Measurements from ENCODE around the gene SFI1. TPM values are rescaled to one million over a fixed set of nuclear protein-coding genes. Genes with fewer than 3 reads are reported as not detected.

Gene SFI1
- total and polyA plus RNA-seq, 2 of the 4 experiments (the other 2 are of a cell fraction) = 9.9 to 12.0 TPM

DNA sequence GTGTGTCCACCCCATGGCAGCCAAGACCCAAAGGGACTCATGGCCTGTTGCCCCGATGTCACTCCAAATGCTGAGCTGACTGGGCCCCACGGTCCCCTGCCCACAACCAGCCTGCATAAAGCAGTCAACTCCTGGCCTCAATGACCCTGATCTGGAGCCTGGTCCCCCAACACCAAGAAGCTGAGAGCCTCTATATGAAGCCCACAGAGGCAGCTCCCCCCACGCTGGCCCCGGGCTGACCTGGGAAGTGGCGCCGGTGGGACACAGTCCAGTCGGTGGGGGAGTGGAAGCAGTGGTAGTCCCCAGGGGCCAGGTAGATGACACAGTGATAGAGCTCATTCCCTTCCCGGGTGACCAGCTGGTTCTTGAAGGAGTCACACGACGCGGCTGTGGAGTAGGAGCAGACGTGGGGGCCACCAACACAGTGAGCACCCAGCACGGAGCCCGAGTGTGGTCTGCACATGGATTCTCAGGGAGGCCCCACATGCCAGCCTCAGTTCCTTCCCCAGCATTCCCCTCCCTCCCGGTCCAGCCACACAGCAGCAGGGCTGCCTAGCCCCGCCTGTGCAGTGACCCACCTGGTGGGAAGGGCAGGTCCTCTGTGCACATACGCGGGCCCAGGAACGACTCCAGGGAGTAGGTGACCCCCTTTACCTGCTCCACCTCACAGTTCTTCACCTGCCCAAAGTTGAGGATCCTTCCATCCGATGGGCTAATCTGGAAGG, 124.6 kb downstream of the SFI1 start:
- intact Hi-C loops (cut with micrococcal nuclease) = no loop called here
- in situ Hi-C loops (cut with MboI; ENCODE audit: low sequenced_read_pairs) = no loop called here
- 80% methylated on average over 2 of the region's 20 CpGs; no CpG with 5 or more reads in 1 of the 2 experiments for WGBS, 2 experiments (ENCODE audit: extremely low coverage in 2 of 2, insufficient read length in 1 of 2)

More for the DNA sequence above, 124.6 kb downstream of the SFI1 start:
- Histone ChIP-seq H3K27ac (ENCODE audit: insufficient read depth, low read length) (no peak overlapping the region), H3K23ac (ENCODE audit: low read depth, low read length) (no peak overlapping the region), H2AK5ac (ENCODE audit: low read depth, low read length) (no peak overlapping the region), H3K9ac (ENCODE audit: low read depth, low read length) (no peak overlapping the region), H3K56ac (ENCODE audit: extremely low read depth, insufficient read depth, low read length) (no peak overlapping the region), H3K4me2 (ENCODE audit: low read depth, low read length) (no peak overlapping the region), H3K27me3 (ENCODE audit: control insufficient read depth, insufficient read depth, low read length) (no peaks in the 10 kb centered on the region), H4K91ac (ENCODE audit: insufficient read depth, low read depth, low read length) (no peak overlapping the region), H3K4ac (ENCODE audit: low read depth, low read length) (no peak overlapping the region), H2BK120ac (ENCODE audit: low read depth, low read length) (no peak overlapping the region), H2BK15ac (ENCODE audit: low read depth, low read length) (no peak overlapping the region), H3K79me1 (ENCODE audit: low read depth in 1 of 2, low read length in 2 of 2) (peaks cover 21 to 61% of the 10 kb centered on the region in 2 experiments), H3K18ac (ENCODE audit: low read depth, low read length) (no peak overlapping the region), H2BK5ac (ENCODE audit: low read depth, low read length, poor library complexity, severe bottlenecking) (no peak overlapping the region), H4K5ac (ENCODE audit: low read depth, low read length) (no peak overlapping the region), H3K4me3 (ENCODE audit: insufficient read depth, low read depth, low read length) (no peak overlapping the region), H4K20me1 (ENCODE audit: insufficient read depth, low read length) (peaks cover 74% of the 10 kb centered on the region), H4K8ac (ENCODE audit: low read depth in 2 of 2, low read length in 2 of 2) (no peak overlapping the region), H3K9me3 (ENCODE audit: control insufficient read depth, insufficient read depth, low read length) (no peaks in the 10 kb centered on the region), H3K36me3 (ENCODE audit: control insufficient read depth, insufficient read depth, low read length) (peaks cover 62% of the 10 kb centered on the region), H3K9me1 (ENCODE audit: insufficient read depth, low read length) (peaks cover 9% of the 10 kb centered on the region; the same call in 1 of the 2 replicates), H3K4me1 (ENCODE audit: control insufficient read depth, insufficient read depth, low read length) (peaks cover 8% of the 10 kb centered on the region), H2AFZ (replicated peaks; ENCODE audit: low read length, poor library complexity) (no peak overlapping the region), H2AK9ac (replicated peaks; ENCODE audit: low read depth, low read length, poor library complexity) (no peak overlapping the region), H2BK20ac (ENCODE audit: low read depth, low read length) (no peak overlapping the region), H3K14ac (replicated peaks; ENCODE audit: low read depth, low read length) (no peak overlapping the region)
- no peak for ATAC-seq (ENCODE audit: low read depth)
- no peak for TF ChIP-seq RCOR1 (IDR thresholded peaks at IDR 0.05; ENCODE audit: insufficient replicate concordance, low read length)
- TF ChIP-seq, protein P1, sequence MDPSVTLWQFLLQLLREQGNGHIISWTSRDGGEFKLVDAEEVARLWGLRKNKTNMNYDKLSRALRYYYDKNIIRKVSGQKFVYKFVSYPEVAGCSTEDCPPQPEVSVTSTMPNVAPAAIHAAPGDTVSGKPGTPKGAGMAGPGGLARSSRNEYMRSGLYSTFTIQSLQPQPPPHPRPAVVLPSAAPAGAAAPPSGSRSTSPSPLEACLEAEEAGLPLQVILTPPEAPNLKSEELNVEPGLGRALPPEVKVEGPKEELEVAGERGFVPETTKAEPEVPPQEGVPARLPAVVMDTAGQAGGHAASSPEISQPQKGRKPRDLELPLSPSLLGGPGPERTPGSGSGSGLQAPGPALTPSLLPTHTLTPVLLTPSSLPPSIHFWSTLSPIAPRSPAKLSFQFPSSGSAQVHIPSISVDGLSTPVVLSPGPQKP (IDR thresholded peaks at IDR 0.05; ENCODE audit: borderline replicate concordance, low read depth, low read length) = no peak
- ChIA-PET CTCF (no interaction called here), POLR2A (ENCODE audit: unreplicated experiment) (no interaction called here)
- dilution Hi-C loops (cut with HindIII; ENCODE audit: low sequenced_read_pairs, unreplicated experiment) = no loop called here
- no TSS peak for BruUV-seq (replicated peaks)
- no peak for DNase-seq

All from IMR-90 (cell line).